GM06990 (cell line): ENCODE results near the gene ZNF75A.
"Not testable (repeated sequence)": the region's sequence is repeated elsewhere in the genome, so short reads cannot be mapped to it uniquely, and the experiment has no call there.

Experiments
- DNase-seq: peaks from one replicate; pipeline ENCODE4 v3.0.0-alpha.2; 2011; ENCODE audit not compliant: insufficient read length; ENCODE audit errors: extremely low read depth
- H3K27me3 ChIP-seq: replicated peaks from 2 replicates; pipeline ENCODE4 v1.6.0; 2011; ENCODE audit warnings: low read length; ENCODE audit not compliant: control insufficient read depth, insufficient read depth
- H3K36me3 ChIP-seq: 2 replicates; pipeline ENCODE4 v1.5.1; 2011; ENCODE audit warnings: low read length; ENCODE audit not compliant: control insufficient read depth, insufficient read depth
- H3K4me3 ChIP-seq: replicated peaks from 2 replicates; pipeline ENCODE4 v1.5.1; 2011; ENCODE audit warnings: low read depth, mild to moderate bottlenecking, control low read depth, low read length
- CTCF ChIP-seq: IDR thresholded peaks from 2 replicates; pipeline ENCODE4 v1.5.1; 2011; ENCODE audit warnings: low read length, control low read depth, mild to moderate bottlenecking, inconsistent platforms; ENCODE audit not compliant: insufficient read depth, poor library complexity, severe bottlenecking

ZNF75A gene

DNA sequence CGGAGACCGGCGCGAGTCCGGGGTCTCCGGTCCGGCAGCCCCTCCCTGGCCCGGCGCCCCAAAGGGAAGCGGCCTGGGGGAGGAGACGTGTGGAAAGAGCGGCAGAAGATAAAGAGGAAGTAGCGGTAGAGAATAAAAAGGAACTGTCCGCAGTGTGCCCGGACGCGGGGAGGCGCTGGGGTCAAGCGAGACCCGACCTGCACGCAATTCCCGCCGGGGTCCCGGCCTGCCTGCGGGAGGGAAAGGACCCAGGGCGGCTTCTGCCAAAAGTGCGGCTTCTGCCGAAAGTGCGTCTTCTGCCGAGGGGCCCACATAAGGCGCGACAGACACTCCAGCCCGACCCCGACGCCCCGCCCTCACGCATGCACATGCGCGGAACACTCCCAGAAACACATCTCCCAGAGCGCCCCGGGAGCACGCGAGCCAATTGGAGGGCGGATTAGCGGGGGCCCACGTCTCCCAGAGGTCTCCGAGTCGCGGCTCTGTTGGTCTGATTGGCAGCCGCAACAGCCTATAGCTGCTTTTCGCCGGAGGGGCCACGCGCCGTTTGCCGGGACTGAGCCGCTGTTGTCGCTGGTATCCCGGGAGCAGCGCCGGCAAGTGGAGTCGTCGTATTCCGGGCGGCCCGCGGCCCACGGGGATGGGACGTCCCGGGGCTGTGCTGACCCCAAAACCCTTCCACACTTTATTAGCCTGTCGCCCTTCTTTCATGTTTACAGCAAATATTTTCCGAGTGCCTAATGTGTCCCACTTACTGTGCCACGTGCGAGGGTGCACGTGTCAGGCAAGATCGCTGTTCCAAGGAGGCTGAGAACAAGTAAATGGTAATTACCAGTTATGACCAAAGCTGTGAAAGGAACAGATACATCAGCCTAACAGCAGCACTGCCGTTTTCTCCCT lies 40.9 kb upstream of the ZNF75A start:
- Histone ChIP-seq H3K36me3 (peaks cover 2% of the 10 kb centered on the region), H3K4me3 (peak overlapping the region; percentile 69), H3K27me3 (no peaks in the 10 kb centered on the region)
- peak; percentile 49 for TF ChIP-seq CTCF
- DNase-seq: peak; percentile 96

DNA sequence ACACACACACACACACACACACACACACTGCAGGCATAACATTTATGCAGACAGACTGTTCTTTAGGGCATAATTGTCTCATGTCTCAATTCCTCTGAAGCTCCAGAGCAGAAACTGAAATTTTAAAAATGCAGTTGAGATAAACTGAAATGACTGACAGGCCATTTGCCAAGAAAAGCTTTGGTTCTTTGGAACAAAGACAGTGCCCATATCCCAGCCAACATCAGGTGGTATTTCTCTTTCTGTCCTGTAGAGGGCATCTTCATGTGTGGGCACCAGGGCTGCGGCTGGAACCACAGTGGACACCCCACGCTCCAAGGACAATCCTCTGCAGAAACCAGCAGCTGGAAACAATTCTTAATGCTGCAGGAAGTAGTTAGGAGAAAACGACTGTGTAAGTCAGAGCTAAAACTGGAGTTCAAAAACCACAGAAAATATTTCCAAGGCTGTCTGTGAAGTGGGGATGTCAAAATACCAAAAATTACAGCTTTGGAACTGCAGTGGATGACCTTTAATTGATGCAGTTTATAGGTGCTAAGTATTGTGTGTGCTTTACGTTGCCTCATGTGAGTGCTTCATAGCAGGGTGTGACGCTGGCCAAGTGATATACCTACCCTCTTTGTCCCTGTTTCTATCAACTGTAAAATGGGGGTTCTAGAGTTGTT lies 38.3 kb upstream of the ZNF75A start:
- peak; percentile 34 for TF ChIP-seq CTCF
- DNase-seq: no peak
- H3K27me3 ChIP-seq: no peaks in the 10 kb centered on the region
- no peak overlapping the region for H3K4me3 ChIP-seq
- peaks cover 2% of the 10 kb centered on the region for H3K36me3 ChIP-seq

DNA sequence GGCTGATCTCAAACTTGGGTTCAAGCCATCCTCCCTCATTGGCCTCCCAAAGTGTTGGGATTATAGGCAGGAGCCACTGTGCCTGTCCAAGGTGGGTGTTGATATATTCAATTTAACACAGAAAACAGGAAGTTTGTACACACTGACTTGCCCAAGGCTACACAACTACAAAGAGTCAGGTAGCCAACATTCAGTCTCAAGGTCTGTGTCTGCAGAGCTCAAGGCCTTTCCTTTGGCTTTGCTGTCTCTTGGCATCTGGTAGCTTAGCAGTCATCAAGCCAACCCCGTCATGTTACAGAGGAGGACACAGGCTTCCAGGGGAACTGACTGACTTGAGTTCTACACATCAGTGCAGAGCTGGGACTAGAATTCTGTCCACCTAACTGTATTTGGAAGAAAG lies 37.0 kb upstream of the ZNF75A start:
- TF ChIP-seq CTCF: no peak
- Histone ChIP-seq H3K36me3 (peaks cover 2% of the 10 kb centered on the region), H3K27me3 (no peaks in the 10 kb centered on the region), H3K4me3 (no peak overlapping the region)
- DNase-seq: no peak

- not testable (repeated sequence) for H3K36me3 ChIP-seq, H3K4me3 ChIP-seq
Observed at GRCh38 chr16:3270718-3271117, 34.6 kb upstream of the ZNF75A start.

GRCh38 chr16:3271281-3271680 lies 34.0 kb upstream of the ZNF75A start:
- not testable (repeated sequence) for H3K4me3 ChIP-seq, H3K27me3 ChIP-seq

More at GRCh38 chr16:3270718-3271117, 34.6 kb upstream of the ZNF75A start:
- not testable (repeated sequence) for DNase-seq, H3K27me3 ChIP-seq

DNA sequence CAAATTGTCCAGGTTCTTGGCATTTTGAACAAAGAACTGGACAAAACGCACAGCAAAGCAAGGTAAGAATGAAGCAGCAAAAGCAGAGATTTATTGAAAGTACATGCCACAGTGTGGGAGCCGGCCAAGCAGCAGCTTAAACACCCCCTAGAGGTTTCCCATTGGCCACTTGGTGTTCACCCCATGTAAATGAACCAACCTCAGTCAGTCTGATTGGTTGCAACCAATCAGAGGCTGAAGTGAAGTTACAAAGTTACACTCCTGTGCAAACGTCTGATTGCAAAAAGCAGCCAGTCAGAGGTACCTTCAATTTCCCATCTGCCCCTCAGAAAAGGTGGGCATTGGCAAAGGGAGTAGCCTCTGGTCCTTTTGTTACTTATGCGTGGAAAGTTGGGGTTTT lies 30.8 kb upstream of the ZNF75A start:
- Histone ChIP-seq H3K36me3 (no peaks in the 10 kb centered on the region), H3K4me3 (no peak overlapping the region), H3K27me3 (no peaks in the 10 kb centered on the region)
- TF ChIP-seq CTCF: no peak
- no peak for DNase-seq

More at GRCh38 chr16:3271281-3271680, 34.0 kb upstream of the ZNF75A start:
- DNase-seq, H3K36me3 ChIP-seq: not testable (repeated sequence)
